H1 (cell line): Measurements from ENCODE around the gene ACAP2. TPM values are rescaled to one million over a fixed set of nuclear protein-coding genes. Genes with fewer than 3 reads are reported as not detected.

Experiments used
- CTCF ChIA-PET: fragments of 300-600 bp; sonication (Branson Sonifier 250); formaldehyde crosslinking; loops from one replicate; lab custom pipeline; 2021; ENCODE audit not compliant: partially characterized antibody; lab: Charles Lee
- POLR2A ChIA-PET: fragments of 300-600 bp; sonication (Branson Sonifier 250); formaldehyde crosslinking; loops from one replicate; lab custom pipeline; 2021; ENCODE audit warnings: inconsistent platforms; ENCODE audit not compliant: partially characterized antibody; lab: Charles Lee
- DNase-seq, 2 experiments: peaks; one replicate each; pipeline versions ENCODE4 v3.0.0 to v3.0.0-alpha.2; 2010 to 2022; ENCODE audit warnings: low spot score in 2 of 2, low read depth in 1 of 2, mixed read lengths in 1 of 2
- FAIRE-seq: peaks from 2 replicates; lab custom pipeline; 2011; peaks lifted over from hg19 to GRCh38; lab: Jason Lieb, UNC
- H2AFZ ChIP-seq: 2 replicates; pipeline ENCODE4 v1.8.1; 2012; ENCODE audit warnings: low read length, inconsistent platforms
- H2AK5ac ChIP-seq: 2 replicates; pipeline ENCODE4 v1.6.1; 2013; ENCODE audit warnings: low read depth, low read length
- H2BK120ac ChIP-seq: replicated peaks from 2 replicates; pipeline ENCODE3; 2013; ENCODE audit warnings: low read depth, low read length, inconsistent platforms
- H2BK12ac ChIP-seq: 2 replicates; pipeline ENCODE4 v1.6.1; 2013; ENCODE audit warnings: low read depth, low read length
- H2BK15ac ChIP-seq: 2 replicates; pipeline ENCODE4 v1.6.1; 2013; ENCODE audit warnings: low read length
- H2BK20ac ChIP-seq: 2 replicates; pipeline ENCODE4 v1.6.1; 2013; ENCODE audit warnings: low read length
- H2BK5ac ChIP-seq: 2 replicates; pipeline ENCODE4 v1.6.1; 2013; ENCODE audit warnings: low read depth, low read length
- H3K14ac ChIP-seq: 2 replicates; pipeline ENCODE4 v1.6.1; 2013; ENCODE audit warnings: inconsistent platforms; ENCODE audit not compliant: insufficient read length
- H3K18ac ChIP-seq: 2 replicates; pipeline ENCODE4 v1.6.1; 2013; ENCODE audit warnings: low read length; ENCODE audit errors: extremely low read depth
- H3K23ac ChIP-seq: 2 replicates; pipeline ENCODE4 v1.6.1; 2013; ENCODE audit warnings: inconsistent platforms; ENCODE audit not compliant: insufficient read length
- H3K23me2 ChIP-seq: 2 replicates; pipeline ENCODE4 v1.6.1; 2013; ENCODE audit warnings: low read depth, low read length
- H3K27ac ChIP-seq: 2 replicates; pipeline ENCODE4 v1.6.1; 2011; ENCODE audit warnings: low read depth, low read length, inconsistent platforms
- H3K27me3 ChIP-seq, 4 experiments: replicated peaks in 1 of 4; 1 replicate in 1 of 4; 2 replicates in 3 of 4; pipeline versions ENCODE4 v1.6.1 to v1.8.1; 2011 to 2013; ENCODE audit warnings: low read length in 3 of 4, mild to moderate bottlenecking in 3 of 4, inconsistent platforms in 2 of 4, mixed read lengths in 2 of 4, moderate library complexity in 1 of 4; ENCODE audit not compliant: control insufficient read depth in 3 of 4, insufficient read depth in 3 of 4; ENCODE audit errors: extremely low read depth in 1 of 4
- H3K36me3 ChIP-seq, 4 experiments: 2 replicates each; pipeline versions ENCODE4 v1.6.1 to v1.8.1; 2011 to 2013; ENCODE audit warnings: mild to moderate bottlenecking in 4 of 4, low read length in 3 of 4, moderate library complexity in 2 of 4, control low read depth in 1 of 4, inconsistent platforms in 1 of 4; ENCODE audit not compliant: insufficient read depth in 4 of 4, control insufficient read depth in 2 of 4
- H3K4ac ChIP-seq: replicated peaks from 2 replicates; pipeline ENCODE3; 2013; ENCODE audit warnings: low read length, low read depth, mixed read lengths, inconsistent platforms; ENCODE audit not compliant: insufficient read length
- H3K4me1 ChIP-seq, 4 experiments: replicated peaks in 1 of 4; 1 replicate in 1 of 4; 2 replicates in 3 of 4; pipeline versions ENCODE4 v1.6.1 to v1.8.1; 2011 to 2013; ENCODE audit warnings: low read length in 3 of 4, inconsistent platforms in 2 of 4, mixed read lengths in 1 of 4; ENCODE audit not compliant: insufficient read depth in 4 of 4, control insufficient read depth in 3 of 4
- H3K4me2 ChIP-seq, 2 experiments: 2 replicates each; pipeline versions ENCODE4 v1.6.1 to v1.8.1; 2011 to 2013; ENCODE audit warnings: low read depth in 2 of 2, low read length in 2 of 2, control low read depth in 1 of 2, inconsistent platforms in 1 of 2, mild to moderate bottlenecking in 1 of 2; ENCODE audit not compliant: insufficient read depth in 1 of 2
- H3K4me3 ChIP-seq, 4 experiments: fragments of 200-600, 300-600 bp in 1 of 4; sonication (generic), shearing (Covaris generic), sonication (Bioruptor Twin) in 1 of 4; 2 replicates each; pipeline versions ENCODE4 v1.5.1 to v1.8.1; 2011 to 2016; ENCODE audit warnings: low read length in 4 of 4, low read depth in 3 of 4, control low read depth in 2 of 4, inconsistent platforms in 2 of 4, mild to moderate bottlenecking in 2 of 4, mixed read lengths in 1 of 4, moderate library complexity in 1 of 4; ENCODE audit not compliant: insufficient read depth in 2 of 4; ENCODE audit errors: extremely low read depth in 1 of 4
- H3K56ac ChIP-seq: replicated peaks from 2 replicates; pipeline ENCODE3; 2013; ENCODE audit warnings: low read depth, mild to moderate bottlenecking, mixed read lengths, low read length, inconsistent platforms; ENCODE audit not compliant: insufficient read length
- H3K79me1 ChIP-seq: 2 replicates; pipeline ENCODE4 v1.6.1; 2013; ENCODE audit warnings: low read depth, low read length, control low read depth
- H3K79me2 ChIP-seq, 2 experiments: 2 replicates each; pipeline versions ENCODE4 v1.6.1 to v1.8.1; 2012 to 2013; ENCODE audit warnings: low read length in 2 of 2, mild to moderate bottlenecking in 2 of 2, inconsistent platforms in 1 of 2; ENCODE audit not compliant: insufficient read depth in 2 of 2, control insufficient read depth in 1 of 2
- H3K9ac ChIP-seq, 4 experiments: replicated peaks in 1 of 4; 1 replicate in 1 of 4; 2 replicates in 3 of 4; pipeline versions ENCODE4 v1.6.1 to v1.8.1; 2011 to 2013; ENCODE audit warnings: low read depth in 3 of 4, low read length in 3 of 4, control low read depth in 2 of 4, mild to moderate bottlenecking in 2 of 4, moderate library complexity in 2 of 4, inconsistent platforms in 1 of 4; ENCODE audit errors: extremely low read depth in 1 of 4
- H3K9me3 ChIP-seq, 2 experiments: 2 replicates each; pipeline versions ENCODE4 v1.6.1 to v1.8.1; 2012 to 2013; ENCODE audit warnings: mild to moderate bottlenecking in 2 of 2, moderate library complexity in 2 of 2, control low read depth in 1 of 2, inconsistent platforms in 1 of 2, low read depth in 1 of 2, low read length in 1 of 2, mixed read lengths in 1 of 2; ENCODE audit not compliant: insufficient read depth in 2 of 2
- H4K20me1 ChIP-seq, 2 experiments: replicated peaks in 1 of 2; 2 replicates each; pipeline versions ENCODE3 to v1.8.1; 2011 to 2013; ENCODE audit warnings: inconsistent platforms in 2 of 2, low read length in 2 of 2, mild to moderate bottlenecking in 1 of 2; ENCODE audit not compliant: insufficient read depth in 2 of 2, control insufficient read depth in 1 of 2
- H4K5ac ChIP-seq: 2 replicates; pipeline ENCODE4 v1.6.1; 2013; ENCODE audit warnings: low read length, low read depth, mixed read lengths, inconsistent platforms; ENCODE audit not compliant: insufficient read length
- H4K8ac ChIP-seq: 2 replicates; pipeline ENCODE4 v1.8.0; 2013; ENCODE audit warnings: mild to moderate bottlenecking, moderate library complexity, low read length, inconsistent platforms; ENCODE audit not compliant: insufficient read depth; ENCODE audit errors: extremely low read depth
- H4K91ac ChIP-seq: replicated peaks from 2 replicates; pipeline ENCODE3; 2013; ENCODE audit warnings: low read length, mixed read lengths, inconsistent platforms; ENCODE audit not compliant: insufficient read length
- BRCA1 ChIP-seq: IDR thresholded peaks from 2 replicates; pipeline ENCODE4 v1.6.1; 2012; ENCODE audit warnings: low read depth, low read length, improper control_type of control experiment
- CEBPB ChIP-seq: IDR thresholded peaks from 2 replicates; pipeline ENCODE4 v1.6.1; 2012; ENCODE audit warnings: low read depth, low read length
- CHD1 ChIP-seq: IDR thresholded peaks from 2 replicates; pipeline ENCODE4 v1.6.1; 2012; ENCODE audit warnings: low read depth, low read length, improper control_type of control experiment
- CREB1 ChIP-seq: IDR thresholded peaks from 2 replicates; pipeline ENCODE4 v1.6.1; 2012; ENCODE audit warnings: inconsistent platforms
- E2F6 ChIP-seq: IDR thresholded peaks from 2 replicates; pipeline ENCODE4 v1.6.1; 2012; ENCODE audit warnings: inconsistent platforms
- HDAC6 ChIP-seq: IDR thresholded peaks from one replicate; pipeline ENCODE4 v1.7.1; 2012; ENCODE audit warnings: low read depth, mild to moderate bottlenecking, inconsistent platforms, low read length, moderate library complexity
- JUN ChIP-seq: IDR thresholded peaks from 2 replicates; pipeline ENCODE4 v1.6.1; 2011; ENCODE audit warnings: low read depth, mild to moderate bottlenecking, improper control_type of control experiment, low read length
- JUND ChIP-seq: IDR thresholded peaks from 2 replicates; pipeline ENCODE4 v1.6.1; 2011; ENCODE audit warnings: mild to moderate bottlenecking, improper control_type of control experiment, low read length
- KDM1A ChIP-seq: fragments of 200-600, 300-600 bp; sonication (generic); IDR thresholded peaks from 2 replicates; pipeline ENCODE4 v1.7.1; 2016; ENCODE audit warnings: mild to moderate bottlenecking, low read length, borderline replicate concordance
- KDM4A ChIP-seq: IDR thresholded peaks from one replicate; pipeline ENCODE4 v1.7.1; 2012; ENCODE audit warnings: low read depth, mild to moderate bottlenecking, moderate library complexity, low read length, inconsistent platforms; ENCODE audit not compliant: severe bottlenecking
- NANOG ChIP-seq: IDR thresholded peaks from 2 replicates; pipeline ENCODE4 v1.6.1; 2011; ENCODE audit warnings: low read length, low read depth, mild to moderate bottlenecking, inconsistent platforms; ENCODE audit not compliant: insufficient read depth, poor library complexity, severe bottlenecking
- SAP30 ChIP-seq: fragments of 300-600 bp; sonication (generic); IDR thresholded peaks from 2 replicates; pipeline ENCODE4 v1.7.1; 2012; ENCODE audit warnings: low read length, moderate library complexity, mild to moderate bottlenecking, inconsistent platforms; ENCODE audit not compliant: insufficient read depth, insufficient replicate concordance
- SIN3A ChIP-seq, 2 experiments: IDR thresholded peaks in 1 of 2; conservative IDR thresholded peaks in 1 of 2; 2 replicates each; pipeline ENCODE4 v1.6.1; 2011 to 2012; ENCODE audit warnings: low read length in 2 of 2, improper control_type of control experiment in 1 of 2, low read depth in 1 of 2, mild to moderate bottlenecking in 1 of 2
- SIRT6 ChIP-seq: IDR thresholded peaks from one replicate; pipeline ENCODE4 v1.7.1; 2012; ENCODE audit warnings: low read length, inconsistent platforms
- SP4 ChIP-seq: IDR thresholded peaks from 2 replicates; pipeline ENCODE4 v1.6.1; 2012; ENCODE audit warnings: low read length, inconsistent platforms
- WGBS, 2 experiments: shearing (Covaris generic) in 1 of 2; methylation state at CpG; one replicate each; pipeline versions ENCODE4 v1.1.6 to v1.1.7; 2013 to 2015; ENCODE audit warnings: low lambda C conversion rate in 2 of 2, mixed read lengths in 2 of 2, inconsistent platforms in 1 of 2, low coverage in 1 of 2, missing lambda C conversion rate in 1 of 2; ENCODE audit not compliant: insufficient replicate concordance in 2 of 2, insufficient coverage in 1 of 2, insufficient read length in 1 of 2; ENCODE audit errors: extremely low coverage in 1 of 2, missing lambda C conversion rate in 1 of 2; 5-methylcytosine and 5-hydroxymethylcytosine counted together
- polyA plus RNA-seq, 7 experiments: library from polyadenylated mRNA; depleted of rRNA in 3 of 7; stranded (reverse) in 5 of 7; unstranded in 2 of 7; fragments of >200 nt in 5 of 7; fragments of 200-250 nt in 2 of 7; gene quantifications; 1 replicate in 5 of 7; 2 replicates in 1 of 7; 4 replicates in 1 of 7; pipeline versions ENCODE4 v1.2.1 to v1.2.3, GENCODE V29; 2011 to 2013; ENCODE audit warnings: missing spikeins in 2 of 7, mixed read lengths in 2 of 7
- total RNA-seq: library from RNA; stranded (reverse); fragmentation: NEBNext Ultra II Directional; extraction: Animal tissue kit (Norgen Biotek cat#: 25700); gene quantifications from 2 replicates; pipeline ENCODE4 v1.2.1, GENCODE V29; 2021

Gene ACAP2
- total and polyA plus RNA-seq, 2 of the 8 experiments (the other 6 are each of a cell fraction or from before 2014, with no cell fraction given) = 7.7 to 37.3 TPM

- Histone ChIP-seq H3K4ac (no peak overlapping the region), H4K5ac (no peak overlapping the region), H4K20me1 (no peaks in the 10 kb centered on the region), H2BK120ac (no peak overlapping the region), H3K14ac (no peak overlapping the region), H3K36me3 (peaks cover 0 to 3% (median 1%) of the 10 kb centered on the region in 4 experiments; a peak in 1 of 8 replicates), H3K9me3 (no peaks in the 10 kb centered on the region), H3K27ac (no peak overlapping the region), H3K9ac (no peak overlapping the region), H2BK15ac (no peak overlapping the region), H2AK5ac (no peak overlapping the region), H3K79me1 (no peaks in the 10 kb centered on the region), H3K4me3 (no peak overlapping the region), H3K4me2 (no peak overlapping the region), H4K8ac (no peak overlapping the region), H3K27me3 (peaks cover 0 to 1% (median 0%) of the 10 kb centered on the region in 4 experiments; a peak in 1 of 7 replicates), H3K56ac (no peak overlapping the region), H2BK12ac (no peak overlapping the region), H3K18ac (no peak overlapping the region), H4K91ac (no peak overlapping the region), H2AFZ (no peak overlapping the region), H2BK5ac (no peak overlapping the region), H3K23ac (no peak overlapping the region), H2BK20ac (no peak overlapping the region), H3K4me1 (no peaks in the 10 kb centered on the region), H3K23me2 (no peaks in the 10 kb centered on the region), H3K79me2 (no peaks in the 10 kb centered on the region)
- FAIRE-seq (no peak), DNase-seq (no peak)
- ChIA-PET POLR2A (no interaction called here), CTCF (no interaction called here)
- WGBS, 2 experiments = 95 to 100% methylated on average over 2 to 4 of the region's 4 CpGs
- TF ChIP-seq JUN = no peak
- TF ChIP-seq SIRT6 = no peak
- no peak for TF ChIP-seq BRCA1
- TF ChIP-seq E2F6 = no peak
- no peak for TF ChIP-seq KDM1A
- TF ChIP-seq NANOG = no peak
- no peak for TF ChIP-seq SP4
- TF ChIP-seq HDAC6 = no peak
- no peak for TF ChIP-seq CHD1
- no peak for TF ChIP-seq JUND
- TF ChIP-seq CEBPB = no peak
- TF ChIP-seq SIN3A (conservative IDR thresholded peaks at IDR 0.05 in 1 of 2, IDR thresholded peaks at IDR 0.05 in 1 of 2; ENCODE audit: low read depth in 1 of 2, low read length in 2 of 2) = no peak
- no peak for TF ChIP-seq KDM4A
- TF ChIP-seq CREB1 = no peak
- TF ChIP-seq SAP30 = no peak
Observed at GRCh38 chr3:195306369-195306768, 136.5 kb downstream of the ACAP2 start.
